Uterus (tissue), 4 donors: ENCODE measurements around the gene KRT38. TPM values are rescaled to one million over a fixed set of nuclear protein-coding genes. Genes with fewer than 3 reads are reported as not detected.
"Not testable (repeated sequence)": the region's sequence is repeated elsewhere in the genome, so short reads cannot be mapped to it uniquely, and the experiment has no call there.

Source experiments
- DNase-seq, 2 donors: peaks; one replicate each; pipeline ENCODE4 v3.0.0-alpha.2; 2019 to 2020
- H3K27ac ChIP-seq, 2 donors: fragments of 200-600 bp; sonication (generic); 1 replicate in 1 of 2; 2 replicates in 1 of 2; pipeline ENCODE4 v1.5.1; 2016 to 2018
- H3K27me3 ChIP-seq, 2 donors: fragments of 200-600 bp; sonication (generic); one replicate each; pipeline ENCODE4 v1.5.1; 2018 to 2019; ENCODE audit warnings: control low read depth in 1 of 2
- H3K36me3 ChIP-seq, 2 donors: fragments of 200-600 bp; sonication (generic); one replicate each; pipeline ENCODE4 v1.5.1; 2019; ENCODE audit warnings: control low read depth in 1 of 2
- H3K4me1 ChIP-seq, 2 donors: fragments of 200-600 bp; sonication (generic); one replicate each; pipeline ENCODE4 v1.5.1; 2018 to 2019; ENCODE audit warnings: control low read depth in 1 of 2
- H3K4me3 ChIP-seq, 2 donors: fragments of 200-600 bp; sonication (generic); 1 replicate in 1 of 2; 2 replicates in 1 of 2; pipeline ENCODE4 v1.5.1; 2018 to 2019; ENCODE audit warnings: mild to moderate bottlenecking in 1 of 2
- H3K9me3 ChIP-seq, 2 donors: fragments of 200-600 bp; sonication (generic); one replicate each; pipeline ENCODE4 v1.5.1; 2019; ENCODE audit warnings: control low read depth in 1 of 2
- CTCF ChIP-seq, 4 experiments: fragments of 200-600 bp in 2 of 4; fragments of 450-650 bp in 2 of 4; sonication (generic) in 2 of 4; IDR thresholded peaks; one replicate each; pipeline ENCODE4 v1.5.1; 2016 to 2019; ENCODE audit warnings: antibody characterized with exemption in 4 of 4, mild to moderate bottlenecking in 2 of 4, moderate library complexity in 1 of 4
- POLR2A ChIP-seq, 2 donors: fragments of 450-650 bp; IDR thresholded peaks; one replicate each; pipeline ENCODE4 v1.6.1; 2016; ENCODE audit warnings: antibody characterized with exemption in 2 of 2, mild to moderate bottlenecking in 1 of 2, moderate library complexity in 1 of 2
- intact Hi-C: fragments of 100-400 bp; cut with DNase I; formaldehyde crosslinking; loops from one replicate; pipeline ENCODE4 v1.15.1; 2023; ENCODE audit warnings: low total_unique reads
- total RNA-seq, 4 donors: library from RNA; depleted of rRNA in 3 of 4; stranded (reverse); fragments of >200 nt in 3 of 4; gene quantifications; one replicate each; pipeline versions ENCODE4 v1.1.0 to v1.2.4, GENCODE V29; 2014 to 2023
- donor health status: DM: yes; HTN: yes; CAD: no.

KRT38 gene
- total RNA-seq, 4 donors from 2014 or later: not detected

GRCh38 chr17:41433586-41433985 lies 7.2 kb downstream of the KRT38 start:
- H3K9me3 ChIP-seq: no peaks in the 10 kb centered on the region
- H3K36me3 ChIP-seq: no peaks in the 10 kb centered on the region
- intact Hi-C loops: no loop called here
- no peak for DNase-seq
- no peak overlapping the region for H3K27ac ChIP-seq
- no peak for TF ChIP-seq POLR2A (IDR thresholded peaks at IDR 0.05)
- no peak for TF ChIP-seq CTCF (IDR thresholded peaks at IDR 0.05)
- H3K4me3 ChIP-seq: no peak overlapping the region
- H3K4me1 ChIP-seq: no peaks in the 10 kb centered on the region
- H3K27me3 ChIP-seq: no peaks in the 10 kb centered on the region

GRCh38 chr17:41430376-41430775 lies 10.4 kb downstream of the KRT38 start:
- DNase-seq, H3K27ac ChIP-seq, H3K27me3 ChIP-seq, H3K9me3 ChIP-seq, H3K4me1 ChIP-seq, intact Hi-C loops, H3K4me3 ChIP-seq, H3K36me3 ChIP-seq: not testable (repeated sequence)

- no peak overlapping the region for H3K4me3 ChIP-seq
- no peak overlapping the region for H3K27ac ChIP-seq
- TF ChIP-seq POLR2A (IDR thresholded peaks at IDR 0.05) (no peak), CTCF (IDR thresholded peaks at IDR 0.05) (no peak)
- intact Hi-C loops: no loop called here
- H3K36me3 ChIP-seq: no peaks in the 10 kb centered on the region
- H3K9me3 ChIP-seq: no peaks in the 10 kb centered on the region
- DNase-seq: no peak
- no peaks in the 10 kb centered on the region for H3K27me3 ChIP-seq
- H3K4me1 ChIP-seq: no peaks in the 10 kb centered on the region
Observed at GRCh38 chr17:41429667-41430066, 11.1 kb downstream of the KRT38 start.

- Histone ChIP-seq H3K27ac (no peak overlapping the region), H3K9me3 (no peaks in the 10 kb centered on the region), H3K36me3 (no peaks in the 10 kb centered on the region), H3K27me3 (no peaks in the 10 kb centered on the region), H3K4me1 (no peaks in the 10 kb centered on the region), H3K4me3 (no peak overlapping the region)
- no peak for DNase-seq
- TF ChIP-seq POLR2A (IDR thresholded peaks at IDR 0.05) (no peak), CTCF (IDR thresholded peaks at IDR 0.05) (no peak)
- intact Hi-C loops: no loop called here
Observed at GRCh38 chr17:41428591-41429291, 12.0 kb downstream of the KRT38 start.

GRCh38 chr17:41424111-41424635 lies 16.6 kb downstream of the KRT38 start, which contains the start of gene KRT37:
TSS of gene KRT37 (minus strand) at chr17:41424585. CDS start at chr17:41424523, 62 bp downstream.
- intact Hi-C loops: no loop called here
- TF ChIP-seq CTCF (IDR thresholded peaks at IDR 0.05) (no peak), POLR2A (IDR thresholded peaks at IDR 0.05) (no peak)

GRCh38 chr17:41422586-41422985 lies 18.2 kb downstream of the KRT38 start:
- intact Hi-C loops, H3K27me3 ChIP-seq, DNase-seq, H3K27ac ChIP-seq, H3K4me3 ChIP-seq, H3K36me3 ChIP-seq, H3K9me3 ChIP-seq, H3K4me1 ChIP-seq: not testable (repeated sequence)

More at GRCh38 chr17:41424111-41424635, 16.6 kb downstream of the KRT38 start, which contains the start of gene KRT37:
- Histone ChIP-seq H3K27me3 (no peaks in the 10 kb centered on the region), H3K9me3 (no peaks in the 10 kb centered on the region), H3K27ac (no peak within 1 kb of the TSS), H3K36me3 (no peaks in the 10 kb centered on the region), H3K4me1 (peaks cover 5 to 8% of the 10 kb centered on the region in 2 donors), H3K4me3 (no peak within 1 kb of the TSS)
- DNase-seq: no peak
